NCI-H146 treated with DMSO at 0.1 percent for 48 hours (cell line): ENCODE results near the gene NUP205.
"Not testable (repeated sequence)": the region's sequence is repeated elsewhere in the genome, so short reads cannot be mapped to it uniquely, and the experiment has no call there.

Experiments
- DNase-seq: peaks from one replicate; lab custom pipeline; 2025; ENCODE audit not compliant: unreplicated experiment; lab: John Stamatoyannopoulos, UW

NUP205 gene

GRCh38 chr7:135664046-135664589, 106.4 kb downstream of the NUP205 start:
- no peak for DNase-seq

- DNase-seq, result no peak
Measured at GRCh38 chr7:135665042-135665441, 107.3 kb downstream of the NUP205 start.

- no peak for DNase-seq
Measured at GRCh38 chr7:135666156-135666555, 108.4 kb downstream of the NUP205 start.

- no peak for DNase-seq
Measured at GRCh38 chr7:135666846-135667245, 109.1 kb downstream of the NUP205 start.

GRCh38 chr7:135667626-135668025, 109.9 kb downstream of the NUP205 start:
- DNase-seq, result not testable (repeated sequence)

GRCh38 chr7:135668852-135669395, 111.2 kb downstream of the NUP205 start:
- not testable (repeated sequence) for DNase-seq

GRCh38 chr7:135669774-135670173, 112.1 kb downstream of the NUP205 start:
- no peak for DNase-seq

- DNase-seq, result no peak
Measured at GRCh38 chr7:135670179-135670578, 112.5 kb downstream of the NUP205 start.

- DNase-seq, result peak; percentile 34
Measured at GRCh38 chr7:135672560-135673359, 115.0 kb downstream of the NUP205 start.

- DNase-seq, result no peak
Measured at GRCh38 chr7:135673360-135673706, 115.6 kb downstream of the NUP205 start.

- DNase-seq, result no peak
Measured at GRCh38 chr7:135678612-135679575, 121.2 kb downstream of the NUP205 start.

- no peak for DNase-seq
Measured at GRCh38 chr7:135681762-135682161, 124.0 kb downstream of the NUP205 start.

GRCh38 chr7:135682191-135682590, 124.5 kb downstream of the NUP205 start:
- no peak for DNase-seq

GRCh38 chr7:135683609-135684008, 125.9 kb downstream of the NUP205 start:
- DNase-seq, result no peak

- DNase-seq, result no peak
Measured at GRCh38 chr7:135684136-135684535, 126.4 kb downstream of the NUP205 start.

GRCh38 chr7:135684699-135685098, 127.0 kb downstream of the NUP205 start:
- DNase-seq, result no peak

GRCh38 chr7:135685306-135686084, 127.8 kb downstream of the NUP205 start:
- DNase-seq, result no peak

GRCh38 chr7:135687466-135687865, 129.7 kb downstream of the NUP205 start:
- no peak for DNase-seq

- no peak for DNase-seq
Measured at GRCh38 chr7:135690566-135690965, 132.8 kb downstream of the NUP205 start.

GRCh38 chr7:135692055-135692454, 134.3 kb downstream of the NUP205 start:
- DNase-seq, result no peak

GRCh38 chr7:135692606-135693005, 134.9 kb downstream of the NUP205 start:
- DNase-seq, result not testable (repeated sequence)
